HUES6 (cell line): ENCODE measurements around the gene ZNF341.
"Not testable (repeated sequence)": the region's sequence is repeated elsewhere in the genome, so short reads cannot be mapped to it uniquely, and the experiment has no call there.

Experiments used
- H3K27ac ChIP-seq: 2 replicates; pipeline ENCODE4 v1.7.0; 2013; ENCODE audit warnings: low read depth, mild to moderate bottlenecking, low read length, inconsistent platforms
- H3K27me3 ChIP-seq: 2 replicates; pipeline ENCODE4 v1.6.1; 2013; ENCODE audit warnings: low read length; ENCODE audit not compliant: control insufficient read depth, insufficient read depth
- H3K36me3 ChIP-seq: 2 replicates; pipeline ENCODE4 v1.6.1; 2013; ENCODE audit warnings: low read length; ENCODE audit not compliant: control insufficient read depth, insufficient read depth
- H3K4me1 ChIP-seq: 2 replicates; pipeline ENCODE4 v1.6.1; 2013; ENCODE audit warnings: low read length; ENCODE audit not compliant: control insufficient read depth, insufficient read depth
- H3K4me3 ChIP-seq: 2 replicates; pipeline ENCODE4 v1.5.1; 2013; ENCODE audit warnings: low read depth, low read length
- H3K9ac ChIP-seq: one replicate; pipeline ENCODE4 v1.6.1; 2013; ENCODE audit warnings: mild to moderate bottlenecking, low read length
- H3K9me3 ChIP-seq: 2 replicates; pipeline ENCODE4 v1.6.1; 2013; ENCODE audit warnings: low read depth, low read length; ENCODE audit not compliant: control insufficient read depth, insufficient read depth

Gene ZNF341

DNA sequence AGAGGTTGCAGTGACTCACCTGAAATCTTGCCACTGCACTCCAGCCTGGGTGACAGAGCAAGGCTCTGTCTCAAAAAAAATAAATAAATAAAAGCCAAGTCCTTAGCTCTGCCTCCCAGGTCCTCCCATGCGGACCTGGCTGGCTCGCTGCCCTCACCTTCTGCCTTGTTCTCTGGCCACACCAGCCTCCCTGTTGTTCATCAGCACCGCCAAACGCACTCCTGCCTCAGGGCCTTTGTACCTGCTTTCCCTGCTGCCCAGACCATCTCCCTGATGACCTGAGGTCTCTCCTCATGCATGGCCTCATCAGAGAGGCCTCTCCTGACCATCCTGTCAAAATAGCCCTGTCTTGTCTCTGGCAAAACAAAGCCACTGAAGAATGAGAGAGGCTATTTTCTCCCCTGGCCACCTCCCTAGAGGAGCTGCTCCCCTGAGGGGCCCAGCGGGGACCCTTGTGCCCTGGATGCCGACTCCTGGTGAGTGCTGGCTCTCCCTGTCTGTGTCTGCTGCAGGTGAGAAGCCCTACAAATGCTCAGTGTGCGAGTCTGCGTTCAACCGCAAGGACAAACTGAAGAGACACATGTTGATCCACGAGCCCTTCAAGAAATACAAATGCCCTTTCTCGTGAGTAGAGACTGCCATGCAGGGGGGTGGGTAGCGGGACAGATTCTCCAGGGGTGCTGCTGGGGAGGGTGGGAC, 56.7 kb downstream of the ZNF341 start:
- Histone ChIP-seq H3K27me3 (no peaks in the 10 kb centered on the region), H3K27ac (no peak overlapping the region), H3K4me3 (no peak overlapping the region), H3K36me3 (no peaks in the 10 kb centered on the region), H3K9me3 (no peaks in the 10 kb centered on the region), H3K4me1 (peaks cover 8% of the 10 kb centered on the region; the same call in 1 of the 2 replicates), H3K9ac (no peak overlapping the region)

DNA sequence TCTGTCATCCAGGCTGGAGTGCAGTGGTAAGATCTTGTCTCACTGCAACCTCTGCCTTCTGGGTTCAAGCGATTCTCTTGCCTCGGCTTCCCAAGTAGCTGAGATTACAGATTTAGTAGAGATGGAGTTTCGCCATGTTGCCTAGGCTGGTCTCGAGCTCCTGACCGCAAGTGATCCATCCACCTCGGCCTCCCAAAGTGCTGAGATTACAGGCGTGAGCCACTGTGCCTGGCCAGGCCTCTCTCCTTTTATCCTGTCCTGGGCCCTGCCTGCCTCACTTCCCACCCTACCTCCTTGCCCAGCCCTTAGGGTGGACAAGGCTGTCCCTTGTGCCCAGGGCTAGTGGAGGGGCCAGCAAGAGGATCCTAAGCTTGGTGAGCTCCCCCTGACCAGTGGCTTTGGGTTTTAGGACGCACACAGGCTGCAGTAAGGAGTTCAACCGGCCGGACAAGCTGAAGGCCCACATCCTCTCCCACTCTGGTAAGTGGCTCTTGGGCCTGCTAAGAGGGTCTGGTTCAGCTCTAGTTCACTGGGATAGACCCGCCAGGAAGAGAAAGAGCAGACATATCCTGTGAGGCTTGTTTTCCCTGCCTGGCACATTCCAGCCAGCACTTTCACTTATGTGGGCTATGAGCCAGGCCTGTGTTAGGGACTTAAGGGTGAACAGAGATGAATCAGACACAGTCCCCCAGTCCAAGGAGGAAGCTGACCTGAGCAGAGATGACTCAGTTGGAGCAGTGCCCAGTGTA, 57.5 kb downstream of the ZNF341 start:
- no peak overlapping the region for H3K4me3 ChIP-seq
- no peaks in the 10 kb centered on the region for H3K9me3 ChIP-seq
- H3K27ac ChIP-seq = no peak overlapping the region
- H3K4me1 ChIP-seq = peaks cover 8% of the 10 kb centered on the region; the same call in 1 of the 2 replicates
- H3K27me3 ChIP-seq = no peaks in the 10 kb centered on the region
- peak overlapping the region; percentile 16 for H3K9ac ChIP-seq
- H3K36me3 ChIP-seq = no peaks in the 10 kb centered on the region

- no peaks in the 10 kb centered on the region for H3K27me3 ChIP-seq
- H3K4me1 ChIP-seq = peaks cover 8% of the 10 kb centered on the region; the same call in 1 of the 2 replicates
- H3K36me3 ChIP-seq = no peaks in the 10 kb centered on the region
- no peak overlapping the region for H3K4me3 ChIP-seq
- no peak overlapping the region for H3K27ac ChIP-seq
- no peak overlapping the region for H3K9ac ChIP-seq
- no peaks in the 10 kb centered on the region for H3K9me3 ChIP-seq
Observed at GRCh38 chr20:33789858-33790182, 58.0 kb downstream of the ZNF341 start.

DNA sequence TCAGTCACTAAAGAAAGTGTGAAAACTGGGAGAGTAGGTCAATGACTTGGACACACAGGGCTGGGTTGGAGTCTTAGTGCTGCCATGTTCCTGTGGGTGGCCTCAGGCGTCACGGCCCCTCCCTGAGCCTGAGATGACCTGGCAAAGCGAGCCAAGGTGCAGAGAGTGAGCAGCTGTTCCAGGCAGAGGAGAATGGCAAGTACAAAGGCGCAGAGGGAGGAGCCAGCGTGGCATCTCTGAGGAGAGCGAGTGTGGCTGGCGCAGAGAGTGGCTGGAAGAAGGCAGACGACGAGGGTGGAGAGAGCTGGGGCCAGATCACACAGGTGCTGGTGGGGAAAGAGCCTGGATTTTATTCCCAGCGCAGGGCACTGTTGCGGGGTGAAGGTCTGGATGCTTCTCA, 58.8 kb downstream of the ZNF341 start:
- no peak overlapping the region for H3K27ac ChIP-seq

DNA sequence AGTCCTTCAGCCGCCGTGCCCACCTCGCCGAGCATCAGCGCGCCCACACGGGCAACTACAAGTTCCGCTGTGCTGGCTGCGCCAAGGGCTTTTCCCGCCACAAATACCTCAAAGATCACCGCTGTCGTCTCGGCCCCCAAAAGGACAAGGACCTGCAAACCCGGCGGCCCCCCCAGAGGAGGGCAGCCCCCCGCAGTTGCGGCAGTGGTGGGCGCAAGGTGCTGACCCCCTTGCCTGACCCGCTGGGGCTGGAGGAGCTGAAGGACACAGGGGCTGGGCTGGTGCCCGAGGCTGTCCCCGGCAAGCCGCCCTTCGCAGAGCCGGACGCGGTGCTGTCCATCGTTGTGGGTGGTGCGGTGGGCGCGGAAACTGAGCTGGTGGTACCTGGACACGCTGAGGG, 59.2 kb downstream of the ZNF341 start:
- Histone ChIP-seq H3K27ac (no peak overlapping the region), H3K9ac (no peak overlapping the region)

More for the DNA sequence above, 58.8 kb downstream of the ZNF341 start:
- Histone ChIP-seq H3K4me1 (peaks cover 8% of the 10 kb centered on the region; the same call in 1 of the 2 replicates), H3K36me3 (no peaks in the 10 kb centered on the region), H3K9ac (no peak overlapping the region), H3K9me3 (no peaks in the 10 kb centered on the region), H3K4me3 (no peak overlapping the region), H3K27me3 (no peaks in the 10 kb centered on the region)

GRCh38 chr20:33791540-33791939, 59.7 kb downstream of the ZNF341 start:
- no peak overlapping the region for H3K4me3 ChIP-seq

More for the DNA sequence above, 59.2 kb downstream of the ZNF341 start:
- Histone ChIP-seq H3K27me3 (no peaks in the 10 kb centered on the region), H3K36me3 (no peaks in the 10 kb centered on the region), H3K9me3 (no peaks in the 10 kb centered on the region), H3K4me3 (no peak overlapping the region), H3K4me1 (peaks cover 8% of the 10 kb centered on the region; the same call in 1 of the 2 replicates)

DNA sequence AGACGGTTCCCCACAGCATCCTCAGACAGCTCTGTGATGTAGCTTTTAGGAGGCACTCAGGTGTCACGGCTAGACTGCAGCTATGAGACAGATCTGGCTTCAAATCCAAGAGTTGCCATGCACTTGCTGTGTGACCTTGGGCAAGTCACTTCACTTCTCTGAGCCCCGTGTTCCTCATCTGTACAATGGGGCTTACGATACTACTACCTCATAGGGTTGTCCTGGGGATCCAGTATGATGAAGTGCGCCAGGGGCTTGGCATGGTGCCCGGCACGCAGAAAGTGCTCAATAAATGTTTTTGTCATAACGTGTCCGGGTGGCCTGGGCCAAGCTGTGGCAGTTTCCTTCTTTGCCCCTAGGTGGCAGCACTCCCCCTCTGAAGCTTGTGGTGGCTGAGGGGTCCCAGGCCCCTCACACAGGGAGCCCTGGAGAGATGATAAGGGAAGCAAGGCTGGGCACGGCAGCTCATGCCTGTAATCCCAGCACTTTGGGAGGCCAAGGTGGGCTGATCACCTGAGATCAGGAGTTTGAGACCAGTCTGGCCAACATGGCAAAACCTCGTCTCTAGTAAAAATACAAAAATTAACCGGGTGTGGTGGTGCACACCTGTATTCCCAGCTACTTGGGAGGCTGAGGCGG, 60.3 kb downstream of the ZNF341 start:
- H3K4me1 ChIP-seq = peaks cover 11% of the 10 kb centered on the region
- no peak overlapping the region for H3K4me3 ChIP-seq
- no peak overlapping the region for H3K9ac ChIP-seq
- H3K36me3 ChIP-seq = no peaks in the 10 kb centered on the region
- no peaks in the 10 kb centered on the region for H3K27me3 ChIP-seq
- H3K27ac ChIP-seq = no peak overlapping the region
- H3K9me3 ChIP-seq = no peaks in the 10 kb centered on the region

More at GRCh38 chr20:33791540-33791939, 59.7 kb downstream of the ZNF341 start:
- H3K27me3 ChIP-seq = no peaks in the 10 kb centered on the region
- H3K27ac ChIP-seq = no peak overlapping the region
- H3K36me3 ChIP-seq = no peaks in the 10 kb centered on the region
- no peak overlapping the region for H3K9ac ChIP-seq
- no peaks in the 10 kb centered on the region for H3K9me3 ChIP-seq
- peaks cover 8% of the 10 kb centered on the region for H3K4me1 ChIP-seq

- not testable (repeated sequence) for H3K36me3 ChIP-seq, H3K9me3 ChIP-seq, H3K27ac ChIP-seq, H3K4me3 ChIP-seq, H3K9ac ChIP-seq, H3K27me3 ChIP-seq
- peaks cover 11% of the 10 kb centered on the region for H3K4me1 ChIP-seq
Observed at GRCh38 chr20:33792598-33792989, 60.8 kb downstream of the ZNF341 start.

DNA sequence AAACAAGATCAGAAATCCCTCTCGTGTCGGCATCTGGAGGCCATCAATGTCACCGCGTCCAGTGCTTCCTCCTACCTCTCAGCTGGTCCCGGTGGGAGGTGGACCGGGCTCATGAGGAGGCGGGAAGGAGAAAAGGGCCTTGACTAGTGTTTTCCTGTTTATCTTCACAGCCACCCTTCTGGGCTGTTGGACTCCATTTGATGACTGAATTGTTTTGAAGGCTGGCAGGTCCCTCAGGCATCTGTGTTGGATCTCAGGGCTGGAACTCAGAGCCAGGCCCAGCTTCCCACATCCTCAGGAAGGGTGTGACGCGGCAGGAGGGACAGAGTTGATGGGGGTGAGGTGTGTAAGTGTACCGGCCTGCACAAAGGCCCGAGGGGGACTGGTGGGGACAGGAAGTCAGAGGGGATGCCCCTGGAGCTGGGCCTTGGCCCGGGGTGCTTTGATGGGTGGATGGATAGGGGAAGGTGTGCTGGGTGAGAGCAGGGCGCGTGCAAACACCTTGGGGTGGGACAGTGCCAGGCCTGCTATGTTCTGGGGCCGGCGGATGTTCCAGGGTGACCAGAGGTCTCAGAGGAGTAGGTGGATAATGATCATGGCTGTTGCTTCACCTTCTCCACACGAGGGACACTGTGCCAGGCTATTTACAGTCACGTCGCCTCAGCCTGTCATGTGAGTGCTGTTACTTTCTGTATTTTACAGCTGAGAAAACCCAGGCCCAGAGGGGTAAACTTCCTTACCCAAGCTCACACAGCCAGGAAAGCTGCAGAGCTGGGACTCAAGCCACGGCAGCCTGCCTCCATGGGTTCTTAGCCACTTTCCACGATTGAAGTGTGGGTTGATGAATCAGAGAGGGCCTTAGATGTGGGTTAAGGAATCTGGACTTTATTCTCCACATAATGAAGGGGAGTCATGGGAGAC, 61.5 kb downstream of the ZNF341 start:
- Histone ChIP-seq H3K27ac (no peak overlapping the region), H3K27me3 (no peaks in the 10 kb centered on the region), H3K9me3 (no peaks in the 10 kb centered on the region), H3K4me1 (peaks cover 11% of the 10 kb centered on the region), H3K36me3 (no peaks in the 10 kb centered on the region), H3K4me3 (no peak overlapping the region), H3K9ac (no peak overlapping the region)

DNA sequence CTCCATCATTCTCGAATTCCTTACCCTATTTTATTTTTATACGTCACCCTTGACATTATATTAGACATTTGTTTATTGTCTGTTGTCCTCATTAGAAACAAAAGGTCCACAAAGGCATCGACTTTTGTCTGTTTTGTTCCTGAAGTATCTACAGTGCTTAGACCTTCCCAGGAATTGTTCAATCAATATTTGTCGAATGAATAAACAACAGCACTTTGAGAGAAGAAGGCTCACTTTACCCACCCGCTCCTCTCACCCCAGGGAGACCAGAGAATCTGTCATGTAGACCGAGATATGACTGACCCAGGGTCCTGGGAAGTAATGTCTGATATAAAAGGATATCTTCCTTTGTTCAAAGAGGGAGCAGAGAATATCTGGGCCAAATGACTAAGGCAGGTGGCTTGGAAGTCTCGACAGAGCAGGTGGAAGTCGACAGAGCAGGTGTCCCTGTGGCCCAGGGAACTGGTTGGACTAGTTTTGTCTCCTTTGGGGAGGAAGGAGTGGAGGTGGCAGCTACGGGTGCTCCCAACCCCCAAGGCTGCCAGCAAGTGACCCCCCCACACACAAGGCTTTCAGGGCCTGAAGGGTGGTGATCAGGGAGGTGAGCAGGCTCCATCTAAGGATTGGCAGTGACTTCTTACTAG, 64.6 kb downstream of the ZNF341 start:
- Histone ChIP-seq H3K9ac (no peak overlapping the region), H3K27ac (no peak overlapping the region), H3K4me3 (no peak overlapping the region)

More for the DNA sequence above, 64.6 kb downstream of the ZNF341 start:
- no peaks in the 10 kb centered on the region for H3K36me3 ChIP-seq
- H3K9me3 ChIP-seq = no peaks in the 10 kb centered on the region
- H3K4me1 ChIP-seq = peaks cover 9% of the 10 kb centered on the region
- no peaks in the 10 kb centered on the region for H3K27me3 ChIP-seq
